T-helper 2 cell (primary cell): ENCODE data around the gene DISC1.

ENCODE experiments used
- DNase-seq, 5 experiments: peaks; one replicate each; pipeline versions ENCODE4 v3.0.0 to v3.0.0-alpha.2; 2012 to 2022

DISC1 gene

GRCh38 chr1:232057217-232057895, 430.8 kb downstream of the DISC1 start:
- DNase-seq: no peak

- DNase-seq: no peak
Measured at GRCh38 chr1:232057896-232058274, 431.3 kb downstream of the DISC1 start.

GRCh38 chr1:232059726-232060374, 433.3 kb downstream of the DISC1 start:
- no peak for DNase-seq

- no peak for DNase-seq
Measured at GRCh38 chr1:232062967-232063366, 436.4 kb downstream of the DISC1 start.

- no peak for DNase-seq
Measured at GRCh38 chr1:232066521-232066920, 439.9 kb downstream of the DISC1 start.

- no peak for DNase-seq
Measured at GRCh38 chr1:232074265-232074664, 447.7 kb downstream of the DISC1 start.

- no peak for DNase-seq
Measured at GRCh38 chr1:232077809-232078208, 451.2 kb downstream of the DISC1 start.

GRCh38 chr1:232084584-232085223, 458.1 kb downstream of the DISC1 start:
- no peak for DNase-seq

- DNase-seq: no peak
Measured at GRCh38 chr1:232090816-232091215, 464.2 kb downstream of the DISC1 start.
